B cell (primary cell): ENCODE results near the gene SEPTIN1. TPM values are rescaled to one million over a fixed set of nuclear protein-coding genes. Genes with fewer than 3 reads are reported as not detected.

ENCODE experiments used
- ATAC-seq: fragments of 200-7000 bp; cut with Tn5 transposase; one replicate; pipeline ENCODE4 v1.10.0; 2021; ENCODE audit warnings: low read depth, mild to moderate bottlenecking, moderate number of reproducible peaks, moderate library complexity
- CTCF ChIA-PET: fragments of 350-600 bp; sonication (Branson Sonifier 250); formaldehyde crosslinking; loops from one replicate; lab custom pipeline; 2021; ENCODE audit warnings: antibody characterized with exemption, inconsistent platforms; lab: Charles Lee
- POLR2A ChIA-PET: fragments of 350-600 bp; sonication (Branson Sonifier 250); formaldehyde crosslinking; loops from one replicate; lab custom pipeline; 2021; ENCODE audit warnings: antibody characterized with exemption; lab: Charles Lee
- DNase-seq: peaks from one replicate; pipeline ENCODE4 v3.0.0; 2013
- H2AFZ ChIP-seq: 2 replicates; pipeline ENCODE4 v1.6.1; 2012; ENCODE audit warnings: mild to moderate bottlenecking, low read depth, low read length; ENCODE audit not compliant: insufficient read depth, poor library complexity, severe bottlenecking
- H3K27ac ChIP-seq, 2 donors: 1 replicate in 1 of 2; 2 replicates in 1 of 2; pipeline ENCODE4 v1.5.1; 2012 to 2013; ENCODE audit warnings: low read length in 2 of 2, mild to moderate bottlenecking in 2 of 2, moderate library complexity in 1 of 2
- H3K27me3 ChIP-seq, 4 experiments: fragments of 200-600 bp in 1 of 4; sonication (generic) in 1 of 4; replicated peaks in 1 of 4; 1 replicate in 2 of 4; 2 replicates in 2 of 4; pipeline versions ENCODE4 v1.6.1 to v1.7.0; 2013 to 2016; ENCODE audit warnings: low read length in 3 of 4, mild to moderate bottlenecking in 2 of 4, mixed read lengths in 1 of 4, moderate library complexity in 1 of 4; ENCODE audit not compliant: insufficient read depth in 4 of 4, control insufficient read depth in 3 of 4; ENCODE audit errors: control extremely low read depth in 1 of 4
- H3K36me3 ChIP-seq, 2 experiments: replicated peaks in 1 of 2; 1 replicate in 1 of 2; 2 replicates in 1 of 2; pipeline versions ENCODE4 v1.6.1 to v1.7.1; 2013; ENCODE audit warnings: low read length in 1 of 2; ENCODE audit not compliant: insufficient read depth in 2 of 2, control insufficient read depth in 1 of 2; ENCODE audit errors: control extremely low read depth in 1 of 2, extremely low read depth in 1 of 2
- H3K4me1 ChIP-seq, 2 donors: fragments of 200-600 bp in 1 of 2; sonication (generic) in 1 of 2; 1 replicate in 1 of 2; 2 replicates in 1 of 2; pipeline versions ENCODE4 v1.5.1 to v1.6.1; 2013 to 2017; ENCODE audit warnings: low read length in 2 of 2; ENCODE audit not compliant: control insufficient read depth in 2 of 2, insufficient read depth in 2 of 2
- H3K4me2 ChIP-seq: replicated peaks from 2 replicates; pipeline ENCODE3; 2012; ENCODE audit warnings: mild to moderate bottlenecking, low read depth, low read length; ENCODE audit not compliant: poor library complexity, severe bottlenecking
- H3K4me3 ChIP-seq, 5 experiments: fragments of 200-600 bp in 1 of 5; sonication (generic) in 1 of 5; 1 replicate in 3 of 5; 2 replicates in 2 of 5; pipeline versions ENCODE4 v1.5.1 to v1.7.0; 2011 to 2016; ENCODE audit warnings: low read length in 4 of 5, mild to moderate bottlenecking in 4 of 5, low read depth in 2 of 5, control low read depth in 1 of 5, moderate library complexity in 1 of 5; ENCODE audit not compliant: insufficient read depth in 1 of 5; ENCODE audit errors: control extremely low read depth in 1 of 5, extremely low read depth in 1 of 5
- H3K79me2 ChIP-seq: fragments of 200-600 bp; sonication (generic); one replicate; pipeline ENCODE4 v1.6.0; 2016; ENCODE audit warnings: low read length; ENCODE audit not compliant: control insufficient read depth, insufficient read depth
- H3K9ac ChIP-seq: fragments of 200-600 bp; sonication (generic); 2 replicates; pipeline ENCODE4 v1.6.1; 2017; ENCODE audit warnings: mild to moderate bottlenecking, low read length, moderate library complexity
- H3K9me3 ChIP-seq, 3 donors: one replicate each; pipeline versions ENCODE4 v1.6.1 to v1.7.1; 2013; ENCODE audit warnings: low read length in 2 of 3; ENCODE audit not compliant: control insufficient read depth in 2 of 3, insufficient read depth in 1 of 3; ENCODE audit errors: control extremely low read depth in 1 of 3
- H4K20me1 ChIP-seq: 2 replicates; pipeline ENCODE4 v1.6.0; 2012; ENCODE audit warnings: mild to moderate bottlenecking, low read length; ENCODE audit not compliant: insufficient read depth, control insufficient read depth, poor library complexity, severe bottlenecking
- H3K27ac Mint-ChIP-seq: one replicate; pipeline ENCODE4 v1.8.0; 2021; ENCODE audit warnings: mixed read lengths
- H3K27me3 Mint-ChIP-seq: one replicate; pipeline ENCODE4 v1.8.0; 2021; ENCODE audit warnings: mixed read lengths
- H3K4me1 Mint-ChIP-seq: one replicate; pipeline ENCODE4 v1.8.0; 2021; ENCODE audit warnings: mixed read lengths
- H3K4me3 Mint-ChIP-seq: one replicate; pipeline ENCODE4 v1.8.0; 2021; ENCODE audit warnings: mixed read lengths
- H3K9me3 Mint-ChIP-seq: one replicate; pipeline ENCODE4 v1.8.0; 2022; ENCODE audit warnings: mixed read lengths; ENCODE audit not compliant: insufficient read depth
- EZH2 ChIP-seq: IDR thresholded peaks from 2 replicates; pipeline ENCODE4 v1.6.1; 2012; ENCODE audit warnings: borderline replicate concordance, low read depth, mild to moderate bottlenecking, moderate library complexity, low read length; ENCODE audit not compliant: insufficient read depth, poor library complexity, severe bottlenecking
- WGBS: methylation state at CpG from one replicate; pipeline ENCODE4 v1.1.5; 2013; ENCODE audit warnings: missing lambda C conversion rate; ENCODE audit not compliant: insufficient coverage; 5-methylcytosine and 5-hydroxymethylcytosine counted together
- intact Hi-C: fragments of 100-400 bp; cut with micrococcal nuclease; formaldehyde crosslinking; loops from one replicate; pipeline ENCODE4 v1.10.0; 2022
- polyA plus RNA-seq: library from polyadenylated mRNA; depleted of rRNA; stranded (reverse); fragments of >200 nt; gene quantifications from 2 replicates; pipeline ENCODE4 v1.2.3, GENCODE V29; 2012
- total RNA-seq, 2 donors: library from RNA; stranded (reverse); fragments of 120-200 nt in 1 of 2; gene quantifications; 1 replicate in 1 of 2; 2 replicates in 1 of 2; pipeline versions ENCODE4 v1.2.3 to v1.2.4, GENCODE V29; 2013 to 2022
- TF ChIP-seq, protein P1 (sequence below): fragments of 200-600 bp; IDR thresholded peaks from one replicate; pipeline ENCODE4 v1.8.0; 2022; ENCODE audit warnings: antibody characterized with exemption, mild to moderate bottlenecking

The SEPTIN1 gene
- total and polyA plus RNA-seq, 2 donors (not counting 1 experiment from before 2014, with no cell fraction given), result 154 to 302 TPM

DNA sequence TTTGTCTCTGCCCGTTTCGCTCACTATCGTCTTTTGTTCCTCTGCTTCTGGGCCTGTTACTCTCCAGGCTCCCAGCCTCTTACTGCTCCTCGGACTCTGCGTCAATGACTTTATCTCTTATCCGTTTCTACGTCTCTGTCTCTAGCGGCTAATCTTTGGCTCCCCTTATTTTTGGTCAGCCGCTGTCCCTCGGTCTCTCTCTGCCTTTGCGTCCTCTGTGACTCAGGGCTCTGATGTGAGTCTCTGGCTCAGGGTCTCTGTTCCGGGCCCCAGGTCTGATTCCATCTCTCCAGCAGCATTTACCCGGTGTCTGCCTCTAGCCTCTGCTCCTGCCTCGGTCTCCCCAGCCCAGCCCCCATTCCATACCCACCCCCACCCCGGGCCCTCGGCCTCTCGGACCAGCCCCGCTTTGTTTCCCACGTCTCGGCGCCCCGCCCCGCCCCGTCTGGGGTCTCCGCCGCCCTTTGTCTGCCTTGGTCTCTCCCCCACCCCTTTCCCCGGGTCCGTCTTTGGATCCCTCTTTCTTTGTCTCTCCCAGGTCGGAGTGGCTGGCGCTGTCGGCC lies 12.3 kb upstream of the SEPTIN1 start:
- peak; percentile 20 for DNase-seq
- peak overlapping the region in 1 of 2 donors; percentile 64 for H3K27ac ChIP-seq
- no peaks in the 10 kb centered on the region for H3K27me3 ChIP-seq
- H3K4me1 Mint-ChIP-seq, result peaks cover 19% of the 10 kb centered on the region
- peaks cover 9 to 24% of the 10 kb centered on the region in 2 donors for H3K4me1 ChIP-seq
- peak overlapping the region in 4 of 5 experiments; percentile 49 to 75 (median 66) for H3K4me3 ChIP-seq
- H3K4me3 Mint-ChIP-seq, result peak overlapping the region; percentile 92
- no peak for TF ChIP-seq EZH2
- peak overlapping the region; percentile 91 for H3K27ac Mint-ChIP-seq
- no peaks in the 10 kb centered on the region for H3K27me3 Mint-ChIP-seq
- peak overlapping the region; percentile 95 for H2AFZ ChIP-seq
- ATAC-seq, result no peak
- H3K9me3 ChIP-seq, result no peaks in the 10 kb centered on the region
- CTCF ChIA-PET, result interaction anchor here (0.5 to 5.0 kb wide), 11 partner anchors 11 to 433 kb away, joined by 3 to 65 read pairs (median 6); partner anchors contain the start of genes DCTPP1, SEPTIN1, TBC1D10B and TMEM219
- no peaks in the 10 kb centered on the region for H3K9me3 Mint-ChIP-seq
- peaks cover 23% of the 10 kb centered on the region for H4K20me1 ChIP-seq
- peaks cover 19% of the 10 kb centered on the region for H3K79me2 ChIP-seq
- H3K4me2 ChIP-seq, result peak overlapping the region; percentile 87
- peaks cover 0 to 16% of the 10 kb centered on the region in 2 experiments for H3K36me3 ChIP-seq
- intact Hi-C loops, result loop anchor here (1.0 to 10.0 kb wide), 7 partner anchors 12 to 530 kb away; partner anchors contain the start of genes CD2BP2, CDIPT, SEPTIN1 and TBC1D10B
- POLR2A ChIA-PET, result interaction anchor here (0.5 to 4.7 kb wide), 12 partner anchors 12 to 498 kb away, joined by 3 to 51 read pairs (median 6); partner anchors contain the start of genes CD2BP2, SEPTIN1, TBC1D10B and ZNF771
- WGBS, result 40% methylated on average over 20 of the region's 31 CpGs
- peak overlapping the region; percentile 71 for H3K9ac ChIP-seq

DNA sequence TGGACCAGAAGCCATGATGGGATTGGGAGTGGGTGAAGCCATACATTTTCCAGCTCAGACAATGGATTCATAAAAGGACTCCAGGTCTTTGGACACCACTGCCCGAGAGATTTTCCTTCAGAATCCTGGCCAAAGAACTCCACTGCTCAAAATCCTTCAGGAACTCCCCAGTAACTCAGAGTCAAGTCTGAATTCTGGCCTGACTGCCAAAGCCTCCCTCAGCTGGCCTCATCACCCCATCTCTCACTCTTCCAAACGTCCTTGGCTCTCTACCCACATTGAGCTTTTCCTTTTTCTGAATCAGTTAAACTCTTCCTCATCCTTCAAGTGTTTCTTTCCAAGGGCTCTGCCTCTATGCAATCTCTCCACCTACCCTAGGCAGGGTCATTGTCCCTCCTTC lies 1.2 kb upstream of the SEPTIN1 start:
- intact Hi-C loops, result no loop called here
- H3K4me2 ChIP-seq, result peak overlapping the region; percentile 18
- DNase-seq (no peak), ATAC-seq (no peak)
- ChIA-PET POLR2A (interaction anchor here (1.7 to 2.6 kb wide), 4 partner anchors 12 to 200 kb away, joined by 6 to 51 read pairs (median 12); partner anchors contain the start of genes CORO1A, TBC1D10B, ZNF48 and ZNF771), CTCF (interaction anchor here (0.8 to 2.3 kb wide), 9 partner anchors 9 to 291 kb away, joined by 3 to 18 read pairs (median 5); partner anchors contain the start of genes ZNF48 and ZNF771)
- H3K27me3 ChIP-seq, result no peaks in the 10 kb centered on the region
- peaks cover 45% of the 10 kb centered on the region for H3K79me2 ChIP-seq
- peaks cover 38% of the 10 kb centered on the region for H3K4me1 Mint-ChIP-seq
- TF ChIP-seq EZH2, result no peak
- TF ChIP-seq, protein P1, sequence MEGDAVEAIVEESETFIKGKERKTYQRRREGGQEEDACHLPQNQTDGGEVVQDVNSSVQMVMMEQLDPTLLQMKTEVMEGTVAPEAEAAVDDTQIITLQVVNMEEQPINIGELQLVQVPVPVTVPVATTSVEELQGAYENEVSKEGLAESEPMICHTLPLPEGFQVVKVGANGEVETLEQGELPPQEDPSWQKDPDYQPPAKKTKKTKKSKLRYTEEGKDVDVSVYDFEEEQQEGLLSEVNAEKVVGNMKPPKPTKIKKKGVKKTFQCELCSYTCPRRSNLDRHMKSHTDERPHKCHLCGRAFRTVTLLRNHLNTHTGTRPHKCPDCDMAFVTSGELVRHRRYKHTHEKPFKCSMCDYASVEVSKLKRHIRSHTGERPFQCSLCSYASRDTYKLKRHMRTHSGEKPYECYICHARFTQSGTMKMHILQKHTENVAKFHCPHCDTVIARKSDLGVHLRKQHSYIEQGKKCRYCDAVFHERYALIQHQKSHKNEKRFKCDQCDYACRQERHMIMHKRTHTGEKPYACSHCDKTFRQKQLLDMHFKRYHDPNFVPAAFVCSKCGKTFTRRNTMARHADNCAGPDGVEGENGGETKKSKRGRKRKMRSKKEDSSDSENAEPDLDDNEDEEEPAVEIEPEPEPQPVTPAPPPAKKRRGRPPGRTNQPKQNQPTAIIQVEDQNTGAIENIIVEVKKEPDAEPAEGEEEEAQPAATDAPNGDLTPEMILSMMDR, result no peak
- no peaks in the 10 kb centered on the region for H3K9me3 Mint-ChIP-seq
- H2AFZ ChIP-seq, result no peak overlapping the region
- no peak overlapping the region for H3K9ac ChIP-seq
- no peaks in the 10 kb centered on the region for H4K20me1 ChIP-seq
- H3K36me3 ChIP-seq, result peaks cover 0 to 2% of the 10 kb centered on the region in 2 experiments
- 83% methylated on average over 2 of the region's 2 CpGs for WGBS
- peak overlapping the region; percentile 98 for H3K27ac Mint-ChIP-seq
- no peak overlapping the region for H3K4me3 ChIP-seq
- H3K27ac ChIP-seq, result peak overlapping the region; percentile 72 to 100
- no peaks in the 10 kb centered on the region for H3K9me3 ChIP-seq
- H3K4me1 ChIP-seq, result peaks cover 28 to 51% of the 10 kb centered on the region in 2 donors
- peak overlapping the region; percentile 40 for H3K4me3 Mint-ChIP-seq
- no peaks in the 10 kb centered on the region for H3K27me3 Mint-ChIP-seq
